H1 (cell line): ENCODE results near the gene DLG1. TPM values are rescaled to one million over a fixed set of nuclear protein-coding genes. Genes with fewer than 3 reads are reported as not detected.

Experiments
- CTCF ChIA-PET: fragments of 300-600 bp; sonication (Branson Sonifier 250); formaldehyde crosslinking; loops from one replicate; lab custom pipeline; 2021; ENCODE audit not compliant: partially characterized antibody; lab: Charles Lee
- POLR2A ChIA-PET: fragments of 300-600 bp; sonication (Branson Sonifier 250); formaldehyde crosslinking; loops from one replicate; lab custom pipeline; 2021; ENCODE audit warnings: inconsistent platforms; ENCODE audit not compliant: partially characterized antibody; lab: Charles Lee
- DNase-seq, 2 experiments: peaks; one replicate each; pipeline versions ENCODE4 v3.0.0 to v3.0.0-alpha.2; 2010 to 2022; ENCODE audit warnings: low spot score in 2 of 2, low read depth in 1 of 2, mixed read lengths in 1 of 2
- FAIRE-seq: peaks from 2 replicates; lab custom pipeline; 2011; peaks lifted over from hg19 to GRCh38; lab: Jason Lieb, UNC
- H2AFZ ChIP-seq: 2 replicates; pipeline ENCODE4 v1.8.1; 2012; ENCODE audit warnings: low read length, inconsistent platforms
- H2AK5ac ChIP-seq: 2 replicates; pipeline ENCODE4 v1.6.1; 2013; ENCODE audit warnings: low read depth, low read length
- H2BK120ac ChIP-seq: replicated peaks from 2 replicates; pipeline ENCODE3; 2013; ENCODE audit warnings: low read depth, low read length, inconsistent platforms
- H2BK12ac ChIP-seq: 2 replicates; pipeline ENCODE4 v1.6.1; 2013; ENCODE audit warnings: low read depth, low read length
- H2BK15ac ChIP-seq: 2 replicates; pipeline ENCODE4 v1.6.1; 2013; ENCODE audit warnings: low read length
- H2BK20ac ChIP-seq: 2 replicates; pipeline ENCODE4 v1.6.1; 2013; ENCODE audit warnings: low read length
- H2BK5ac ChIP-seq: 2 replicates; pipeline ENCODE4 v1.6.1; 2013; ENCODE audit warnings: low read depth, low read length
- H3K14ac ChIP-seq: 2 replicates; pipeline ENCODE4 v1.6.1; 2013; ENCODE audit warnings: inconsistent platforms; ENCODE audit not compliant: insufficient read length
- H3K18ac ChIP-seq: 2 replicates; pipeline ENCODE4 v1.6.1; 2013; ENCODE audit warnings: low read length; ENCODE audit errors: extremely low read depth
- H3K23ac ChIP-seq: 2 replicates; pipeline ENCODE4 v1.6.1; 2013; ENCODE audit warnings: inconsistent platforms; ENCODE audit not compliant: insufficient read length
- H3K23me2 ChIP-seq: 2 replicates; pipeline ENCODE4 v1.6.1; 2013; ENCODE audit warnings: low read depth, low read length
- H3K27ac ChIP-seq: 2 replicates; pipeline ENCODE4 v1.6.1; 2011; ENCODE audit warnings: low read depth, low read length, inconsistent platforms
- H3K27me3 ChIP-seq, 4 experiments: replicated peaks in 1 of 4; 1 replicate in 1 of 4; 2 replicates in 3 of 4; pipeline versions ENCODE4 v1.6.1 to v1.8.1; 2011 to 2013; ENCODE audit warnings: low read length in 3 of 4, mild to moderate bottlenecking in 3 of 4, inconsistent platforms in 2 of 4, mixed read lengths in 2 of 4, moderate library complexity in 1 of 4; ENCODE audit not compliant: control insufficient read depth in 3 of 4, insufficient read depth in 3 of 4; ENCODE audit errors: extremely low read depth in 1 of 4
- H3K36me3 ChIP-seq, 4 experiments: 2 replicates each; pipeline versions ENCODE4 v1.6.1 to v1.8.1; 2011 to 2013; ENCODE audit warnings: mild to moderate bottlenecking in 4 of 4, low read length in 3 of 4, moderate library complexity in 2 of 4, control low read depth in 1 of 4, inconsistent platforms in 1 of 4; ENCODE audit not compliant: insufficient read depth in 4 of 4, control insufficient read depth in 2 of 4
- H3K4ac ChIP-seq: replicated peaks from 2 replicates; pipeline ENCODE3; 2013; ENCODE audit warnings: low read length, low read depth, mixed read lengths, inconsistent platforms; ENCODE audit not compliant: insufficient read length
- H3K4me1 ChIP-seq, 4 experiments: replicated peaks in 1 of 4; 1 replicate in 1 of 4; 2 replicates in 3 of 4; pipeline versions ENCODE4 v1.6.1 to v1.8.1; 2011 to 2013; ENCODE audit warnings: low read length in 3 of 4, inconsistent platforms in 2 of 4, mixed read lengths in 1 of 4; ENCODE audit not compliant: insufficient read depth in 4 of 4, control insufficient read depth in 3 of 4
- H3K4me2 ChIP-seq, 2 experiments: 2 replicates each; pipeline versions ENCODE4 v1.6.1 to v1.8.1; 2011 to 2013; ENCODE audit warnings: low read depth in 2 of 2, low read length in 2 of 2, control low read depth in 1 of 2, inconsistent platforms in 1 of 2, mild to moderate bottlenecking in 1 of 2; ENCODE audit not compliant: insufficient read depth in 1 of 2
- H3K4me3 ChIP-seq, 4 experiments: fragments of 200-600, 300-600 bp in 1 of 4; sonication (generic), shearing (Covaris generic), sonication (Bioruptor Twin) in 1 of 4; 2 replicates each; pipeline versions ENCODE4 v1.5.1 to v1.8.1; 2011 to 2016; ENCODE audit warnings: low read length in 4 of 4, low read depth in 3 of 4, control low read depth in 2 of 4, inconsistent platforms in 2 of 4, mild to moderate bottlenecking in 2 of 4, mixed read lengths in 1 of 4, moderate library complexity in 1 of 4; ENCODE audit not compliant: insufficient read depth in 2 of 4; ENCODE audit errors: extremely low read depth in 1 of 4
- H3K56ac ChIP-seq: replicated peaks from 2 replicates; pipeline ENCODE3; 2013; ENCODE audit warnings: low read depth, mild to moderate bottlenecking, mixed read lengths, low read length, inconsistent platforms; ENCODE audit not compliant: insufficient read length
- H3K79me1 ChIP-seq: 2 replicates; pipeline ENCODE4 v1.6.1; 2013; ENCODE audit warnings: low read depth, low read length, control low read depth
- H3K79me2 ChIP-seq, 2 experiments: 2 replicates each; pipeline versions ENCODE4 v1.6.1 to v1.8.1; 2012 to 2013; ENCODE audit warnings: low read length in 2 of 2, mild to moderate bottlenecking in 2 of 2, inconsistent platforms in 1 of 2; ENCODE audit not compliant: insufficient read depth in 2 of 2, control insufficient read depth in 1 of 2
- H3K9ac ChIP-seq, 4 experiments: replicated peaks in 1 of 4; 1 replicate in 1 of 4; 2 replicates in 3 of 4; pipeline versions ENCODE4 v1.6.1 to v1.8.1; 2011 to 2013; ENCODE audit warnings: low read depth in 3 of 4, low read length in 3 of 4, control low read depth in 2 of 4, mild to moderate bottlenecking in 2 of 4, moderate library complexity in 2 of 4, inconsistent platforms in 1 of 4; ENCODE audit errors: extremely low read depth in 1 of 4
- H3K9me3 ChIP-seq, 2 experiments: 2 replicates each; pipeline versions ENCODE4 v1.6.1 to v1.8.1; 2012 to 2013; ENCODE audit warnings: mild to moderate bottlenecking in 2 of 2, moderate library complexity in 2 of 2, control low read depth in 1 of 2, inconsistent platforms in 1 of 2, low read depth in 1 of 2, low read length in 1 of 2, mixed read lengths in 1 of 2; ENCODE audit not compliant: insufficient read depth in 2 of 2
- H4K20me1 ChIP-seq, 2 experiments: replicated peaks in 1 of 2; 2 replicates each; pipeline versions ENCODE3 to v1.8.1; 2011 to 2013; ENCODE audit warnings: inconsistent platforms in 2 of 2, low read length in 2 of 2, mild to moderate bottlenecking in 1 of 2; ENCODE audit not compliant: insufficient read depth in 2 of 2, control insufficient read depth in 1 of 2
- H4K5ac ChIP-seq: 2 replicates; pipeline ENCODE4 v1.6.1; 2013; ENCODE audit warnings: low read length, low read depth, mixed read lengths, inconsistent platforms; ENCODE audit not compliant: insufficient read length
- H4K8ac ChIP-seq: 2 replicates; pipeline ENCODE4 v1.8.0; 2013; ENCODE audit warnings: mild to moderate bottlenecking, moderate library complexity, low read length, inconsistent platforms; ENCODE audit not compliant: insufficient read depth; ENCODE audit errors: extremely low read depth
- H4K91ac ChIP-seq: replicated peaks from 2 replicates; pipeline ENCODE3; 2013; ENCODE audit warnings: low read length, mixed read lengths, inconsistent platforms; ENCODE audit not compliant: insufficient read length
- EGR1 ChIP-seq: IDR thresholded peaks from 2 replicates; pipeline ENCODE4 v1.6.1; 2011; ENCODE audit warnings: low read depth, low read length, borderline replicate concordance
- EZH2 ChIP-seq: fragments of 200-600 bp; sonication (generic); IDR thresholded peaks from 2 replicates; pipeline ENCODE4 v1.7.1; 2012; ENCODE audit warnings: low read depth, mild to moderate bottlenecking, moderate library complexity, low read length, inconsistent platforms; ENCODE audit not compliant: severe bottlenecking
- FOSL1 ChIP-seq: IDR thresholded peaks from 2 replicates; pipeline ENCODE4 v1.6.1; 2011; ENCODE audit warnings: mild to moderate bottlenecking, low read depth, low read length, moderate library complexity; ENCODE audit not compliant: insufficient read depth
- JUN ChIP-seq: IDR thresholded peaks from 2 replicates; pipeline ENCODE4 v1.6.1; 2011; ENCODE audit warnings: low read depth, mild to moderate bottlenecking, improper control_type of control experiment, low read length
- JUND ChIP-seq: IDR thresholded peaks from 2 replicates; pipeline ENCODE4 v1.6.1; 2011; ENCODE audit warnings: mild to moderate bottlenecking, improper control_type of control experiment, low read length
- KDM1A ChIP-seq: fragments of 200-600, 300-600 bp; sonication (generic); IDR thresholded peaks from 2 replicates; pipeline ENCODE4 v1.7.1; 2016; ENCODE audit warnings: mild to moderate bottlenecking, low read length, borderline replicate concordance
- KDM4A ChIP-seq: IDR thresholded peaks from one replicate; pipeline ENCODE4 v1.7.1; 2012; ENCODE audit warnings: low read depth, mild to moderate bottlenecking, moderate library complexity, low read length, inconsistent platforms; ENCODE audit not compliant: severe bottlenecking
- KDM5A ChIP-seq: fragments of 200-600 bp; IDR thresholded peaks from 2 replicates; pipeline ENCODE4 v1.7.1; 2012; ENCODE audit warnings: mild to moderate bottlenecking, low read length, inconsistent platforms, mixed read lengths
- RNF2 ChIP-seq: fragments of 200-900, 300-1000 bp; sonication (generic); IDR thresholded peaks from 2 replicates; pipeline ENCODE4 v1.7.1; 2016; ENCODE audit warnings: borderline replicate concordance, low read depth, mild to moderate bottlenecking, antibody characterized with exemption, low read length; ENCODE audit not compliant: poor library complexity, severe bottlenecking; ENCODE audit errors: missing control alignments
- SIRT6 ChIP-seq: IDR thresholded peaks from one replicate; pipeline ENCODE4 v1.7.1; 2012; ENCODE audit warnings: low read length, inconsistent platforms
- SIX5 ChIP-seq: IDR thresholded peaks from 2 replicates; pipeline ENCODE4 v1.6.1; 2011; ENCODE audit warnings: mild to moderate bottlenecking, low read depth, low read length
- SP2 ChIP-seq: IDR thresholded peaks from 2 replicates; pipeline ENCODE4 v1.6.1; 2012; ENCODE audit warnings: mild to moderate bottlenecking, low read length, inconsistent platforms
- TBP ChIP-seq: IDR thresholded peaks from 2 replicates; pipeline ENCODE4 v1.6.1; 2011; ENCODE audit warnings: low read depth, low read length, improper control_type of control experiment
- TEAD4 ChIP-seq: IDR thresholded peaks from 2 replicates; pipeline ENCODE4 v1.6.1; 2012; ENCODE audit warnings: low read depth, low read length, inconsistent platforms, mixed read lengths
- WGBS, 2 experiments: shearing (Covaris generic) in 1 of 2; methylation state at CpG; one replicate each; pipeline versions ENCODE4 v1.1.6 to v1.1.7; 2013 to 2015; ENCODE audit warnings: low lambda C conversion rate in 2 of 2, mixed read lengths in 2 of 2, inconsistent platforms in 1 of 2, low coverage in 1 of 2, missing lambda C conversion rate in 1 of 2; ENCODE audit not compliant: insufficient replicate concordance in 2 of 2, insufficient coverage in 1 of 2, insufficient read length in 1 of 2; ENCODE audit errors: extremely low coverage in 1 of 2, missing lambda C conversion rate in 1 of 2; 5-methylcytosine and 5-hydroxymethylcytosine counted together
- polyA plus RNA-seq, 7 experiments: library from polyadenylated mRNA; depleted of rRNA in 3 of 7; stranded (reverse) in 5 of 7; unstranded in 2 of 7; fragments of >200 nt in 5 of 7; fragments of 200-250 nt in 2 of 7; gene quantifications; 1 replicate in 5 of 7; 2 replicates in 1 of 7; 4 replicates in 1 of 7; pipeline versions ENCODE4 v1.2.1 to v1.2.3, GENCODE V29; 2011 to 2013; ENCODE audit warnings: missing spikeins in 2 of 7, mixed read lengths in 2 of 7
- total RNA-seq: library from RNA; stranded (reverse); fragmentation: NEBNext Ultra II Directional; extraction: Animal tissue kit (Norgen Biotek cat#: 25700); gene quantifications from 2 replicates; pipeline ENCODE4 v1.2.1, GENCODE V29; 2021
- TF ChIP-seq, protein P1 (sequence below): IDR thresholded peaks from 2 replicates; pipeline ENCODE4 v1.6.1; 2012; ENCODE audit warnings: inconsistent platforms

Gene DLG1
- total and polyA plus RNA-seq, 2 of the 8 experiments (the other 6 are each of a cell fraction or from before 2014, with no cell fraction given), result 13.4 to 78.8 TPM

DNA sequence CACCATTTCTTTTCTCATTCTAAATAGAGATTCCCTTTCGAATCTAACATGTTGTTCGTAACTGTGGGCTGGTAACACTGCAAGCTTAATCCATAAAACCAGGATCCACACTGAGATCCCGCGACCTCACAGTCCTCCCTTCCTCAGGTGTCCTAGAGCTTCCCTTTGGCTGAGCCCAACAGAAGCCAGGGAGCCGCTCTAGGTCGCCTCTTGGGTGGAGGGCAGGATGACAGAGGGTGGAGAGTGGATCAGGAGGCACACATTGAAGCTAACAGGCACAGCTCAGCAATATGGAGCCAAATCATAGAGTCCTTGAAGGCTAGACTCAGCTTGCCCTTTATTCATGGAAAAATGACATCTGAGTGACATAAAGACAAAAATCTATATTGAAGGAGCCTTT lies 44.7 kb upstream of the DLG1 start:
- no peak overlapping the region for H3K27ac ChIP-seq
- no peak overlapping the region for H2AFZ ChIP-seq
- no peak overlapping the region for H4K91ac ChIP-seq
- WGBS, 2 experiments, result 91% methylated on average over 6 of the region's 6 CpGs; no CpG with 5 or more reads in 1 of the 2 experiments
- CTCF ChIA-PET, result interaction anchor here (0.8 to 1.2 kb wide), 4 partner anchors 9 to 166 kb away, joined by 3 to 5 read pairs (median 4); no protein-coding TSS in a partner anchor
- H3K4me1 ChIP-seq, result no peaks in the 10 kb centered on the region
- H3K36me3 ChIP-seq, result no peaks in the 10 kb centered on the region
- H4K20me1 ChIP-seq, result peaks cover 0 to 2% of the 10 kb centered on the region in 2 experiments
- POLR2A ChIA-PET, result no interaction called here
- DNase-seq (no peak), FAIRE-seq (no peak)
- H3K79me2 ChIP-seq, result no peaks in the 10 kb centered on the region
- H3K18ac ChIP-seq, result no peak overlapping the region
- H3K4ac ChIP-seq, result no peak overlapping the region
- no peak overlapping the region for H3K14ac ChIP-seq
- no peak overlapping the region for H3K56ac ChIP-seq
- H2BK15ac ChIP-seq, result no peak overlapping the region
- no peak overlapping the region for H2BK5ac ChIP-seq
- no peak overlapping the region for H3K23ac ChIP-seq
- H3K4me2 ChIP-seq, result no peak overlapping the region
- no peak overlapping the region for H2AK5ac ChIP-seq
- H2BK120ac ChIP-seq, result no peak overlapping the region
- no peaks in the 10 kb centered on the region for H3K9me3 ChIP-seq
- no peak for TF ChIP-seq JUN
- no peak for TF ChIP-seq JUND
- no peak for TF ChIP-seq RNF2
- no peak for TF ChIP-seq TBP
- TF ChIP-seq SIX5, result no peak
- TF ChIP-seq, protein P1, sequence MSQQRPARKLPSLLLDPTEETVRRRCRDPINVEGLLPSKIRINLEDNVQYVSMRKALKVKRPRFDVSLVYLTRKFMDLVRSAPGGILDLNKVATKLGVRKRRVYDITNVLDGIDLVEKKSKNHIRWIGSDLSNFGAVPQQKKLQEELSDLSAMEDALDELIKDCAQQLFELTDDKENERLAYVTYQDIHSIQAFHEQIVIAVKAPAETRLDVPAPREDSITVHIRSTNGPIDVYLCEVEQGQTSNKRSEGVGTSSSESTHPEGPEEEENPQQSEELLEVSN, result no peak
- TF ChIP-seq EGR1, result no peak
- no peak for TF ChIP-seq KDM4A
- no peak for TF ChIP-seq KDM5A
- no peak for TF ChIP-seq EZH2
- TF ChIP-seq TEAD4, result no peak
- no peak for TF ChIP-seq FOSL1
- no peak for TF ChIP-seq KDM1A
- TF ChIP-seq SP2, result no peak
- TF ChIP-seq SIRT6, result no peak
- no peak overlapping the region for H3K4me3 ChIP-seq
- no peak overlapping the region for H2BK12ac ChIP-seq
- no peaks in the 10 kb centered on the region for H3K27me3 ChIP-seq
- H3K9ac ChIP-seq, result no peak overlapping the region
- H3K23me2 ChIP-seq, result peaks cover 6% of the 10 kb centered on the region
- H2BK20ac ChIP-seq, result no peak overlapping the region
- H4K8ac ChIP-seq, result no peak overlapping the region
- no peaks in the 10 kb centered on the region for H3K79me1 ChIP-seq
- no peak overlapping the region for H4K5ac ChIP-seq
